ENCODE results near the gene RBM7.

- no peak for TF ChIP-seq POLR2A (IDR thresholded peaks at IDR 0.05)
- TF ChIP-seq, protein P1, sequence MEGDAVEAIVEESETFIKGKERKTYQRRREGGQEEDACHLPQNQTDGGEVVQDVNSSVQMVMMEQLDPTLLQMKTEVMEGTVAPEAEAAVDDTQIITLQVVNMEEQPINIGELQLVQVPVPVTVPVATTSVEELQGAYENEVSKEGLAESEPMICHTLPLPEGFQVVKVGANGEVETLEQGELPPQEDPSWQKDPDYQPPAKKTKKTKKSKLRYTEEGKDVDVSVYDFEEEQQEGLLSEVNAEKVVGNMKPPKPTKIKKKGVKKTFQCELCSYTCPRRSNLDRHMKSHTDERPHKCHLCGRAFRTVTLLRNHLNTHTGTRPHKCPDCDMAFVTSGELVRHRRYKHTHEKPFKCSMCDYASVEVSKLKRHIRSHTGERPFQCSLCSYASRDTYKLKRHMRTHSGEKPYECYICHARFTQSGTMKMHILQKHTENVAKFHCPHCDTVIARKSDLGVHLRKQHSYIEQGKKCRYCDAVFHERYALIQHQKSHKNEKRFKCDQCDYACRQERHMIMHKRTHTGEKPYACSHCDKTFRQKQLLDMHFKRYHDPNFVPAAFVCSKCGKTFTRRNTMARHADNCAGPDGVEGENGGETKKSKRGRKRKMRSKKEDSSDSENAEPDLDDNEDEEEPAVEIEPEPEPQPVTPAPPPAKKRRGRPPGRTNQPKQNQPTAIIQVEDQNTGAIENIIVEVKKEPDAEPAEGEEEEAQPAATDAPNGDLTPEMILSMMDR (IDR thresholded peaks at IDR 0.05): no peak
- TF ChIP-seq POLR2AphosphoS5 (IDR thresholded peaks at IDR 0.05): no peak
These were observed 845 bp downstream of the RBM7 start for GRCh38 chr11:114401311-114401710.
